NCI-H82 treated with DMSO at 0.1 percent for 48 hours (cell line): ENCODE data around the gene NOL7.

Experiments used
- DNase-seq: peaks from one replicate; lab custom pipeline; 2025; ENCODE audit not compliant: unreplicated experiment; lab: John Stamatoyannopoulos, UW

Gene NOL7

GRCh38 chr6:13614926-13615791 is at the start of gene NOL7:
TSS of gene NOL7 (plus strand) at chr6:13615335. CDS start at chr6:13615359, 24 bp downstream.
- peak; percentile 90 for DNase-seq

- DNase-seq: no peak
Measured at GRCh38 chr6:13565921-13566320, 49.2 kb upstream of the NOL7 start.

- DNase-seq: no peak
Measured at GRCh38 chr6:13566500-13566899, 48.6 kb upstream of the NOL7 start.

DNA sequence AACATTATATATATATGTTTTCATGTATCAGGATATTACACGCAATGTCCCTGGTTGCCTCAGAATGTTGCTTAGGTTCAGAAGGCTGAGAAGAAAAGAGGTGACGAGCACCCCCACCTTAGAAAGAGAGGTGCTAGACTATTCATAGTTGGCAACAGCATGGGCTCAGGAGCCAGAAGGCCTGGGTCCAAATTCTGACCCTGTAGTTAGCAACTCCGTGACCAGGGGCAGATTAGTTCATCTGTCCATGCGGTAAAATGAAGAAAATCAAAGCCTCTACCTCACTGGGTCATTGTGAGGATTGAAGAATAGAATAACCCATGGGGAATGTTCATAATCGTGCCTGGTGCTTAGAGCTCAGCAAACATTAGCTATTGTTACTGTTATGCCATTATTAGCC is 46.2 kb upstream of the NOL7 start:
- no peak for DNase-seq

GRCh38 chr6:13572240-13572639 is 42.9 kb upstream of the NOL7 start:
- no peak for DNase-seq

DNA sequence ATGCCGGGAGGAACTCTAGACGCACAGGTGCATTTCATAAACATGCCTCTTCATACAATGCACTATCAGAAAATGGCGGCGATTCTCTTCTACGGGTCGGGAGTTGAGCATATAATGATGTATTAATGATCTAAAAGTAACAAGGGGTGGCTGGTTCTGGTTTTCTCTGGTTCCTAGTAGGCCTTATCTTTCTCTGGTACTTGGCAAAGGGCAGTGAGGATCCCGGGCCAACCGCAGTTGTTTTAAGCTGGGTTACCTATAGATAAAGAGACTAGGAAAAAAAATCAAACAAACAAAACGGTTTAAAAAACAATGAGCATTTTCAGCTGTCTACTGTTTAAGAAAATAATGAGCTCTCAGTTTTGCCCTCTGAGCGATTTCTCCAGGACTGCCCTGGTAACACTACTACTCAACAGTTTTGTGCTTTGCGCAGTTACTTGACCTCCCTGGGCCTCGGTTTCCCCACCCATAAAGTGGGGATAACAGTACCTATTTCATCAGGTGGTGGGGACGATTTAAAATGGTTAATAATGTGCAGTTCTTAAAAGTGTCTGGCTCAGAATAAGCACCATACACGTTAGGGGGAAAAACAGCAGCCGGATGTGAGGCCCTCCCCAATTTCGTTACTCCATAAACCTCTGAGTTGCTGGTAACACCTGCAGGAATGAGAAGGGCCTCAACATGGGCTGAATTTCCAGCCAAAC is 42.0 kb upstream of the NOL7 start:
- no peak for DNase-seq

DNA sequence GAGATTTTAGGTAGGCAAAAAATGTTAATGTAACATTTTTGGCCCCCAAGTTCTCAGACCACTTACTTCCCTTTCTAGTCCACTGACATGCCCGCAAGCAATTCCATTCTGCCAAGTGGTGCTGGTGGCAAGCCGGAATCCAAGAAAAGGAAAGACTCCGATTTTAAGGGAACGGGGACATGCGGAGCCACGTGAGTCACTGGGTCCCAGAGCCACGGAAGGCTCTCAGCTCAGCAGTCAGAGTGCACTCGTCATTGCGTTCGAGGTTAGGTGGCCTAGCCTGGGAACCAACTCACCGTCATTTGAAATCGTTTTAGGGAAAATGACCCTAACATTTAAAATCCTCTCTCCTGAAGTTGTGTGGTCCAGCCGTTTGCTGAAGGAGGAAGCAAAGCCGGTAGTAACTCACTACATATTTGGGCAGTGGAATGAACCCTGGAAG is 41.4 kb upstream of the NOL7 start:
- no peak for DNase-seq

DNA sequence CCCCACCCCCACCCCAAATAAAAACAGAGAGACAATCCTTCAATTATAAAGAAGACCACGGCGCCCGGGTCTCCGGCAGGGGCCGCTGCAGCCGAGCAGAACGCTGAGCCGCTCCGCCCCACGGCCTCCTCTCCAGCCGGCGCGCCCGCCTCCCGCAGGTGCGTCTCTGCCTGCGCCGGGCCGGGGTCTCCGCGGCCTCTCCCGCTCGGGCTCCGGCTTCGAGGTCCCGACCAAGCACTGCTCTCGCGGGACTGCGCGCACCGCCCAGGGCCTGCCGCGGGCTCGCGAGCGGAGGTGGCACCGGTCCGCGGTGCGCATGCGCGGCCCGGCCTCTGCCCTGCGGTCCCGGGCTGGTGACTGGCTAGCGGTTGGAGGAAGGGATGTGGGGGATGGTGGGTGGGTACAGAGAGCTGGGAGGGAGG is 41.0 kb upstream of the NOL7 start:
- DNase-seq: peak; percentile 82

DNA sequence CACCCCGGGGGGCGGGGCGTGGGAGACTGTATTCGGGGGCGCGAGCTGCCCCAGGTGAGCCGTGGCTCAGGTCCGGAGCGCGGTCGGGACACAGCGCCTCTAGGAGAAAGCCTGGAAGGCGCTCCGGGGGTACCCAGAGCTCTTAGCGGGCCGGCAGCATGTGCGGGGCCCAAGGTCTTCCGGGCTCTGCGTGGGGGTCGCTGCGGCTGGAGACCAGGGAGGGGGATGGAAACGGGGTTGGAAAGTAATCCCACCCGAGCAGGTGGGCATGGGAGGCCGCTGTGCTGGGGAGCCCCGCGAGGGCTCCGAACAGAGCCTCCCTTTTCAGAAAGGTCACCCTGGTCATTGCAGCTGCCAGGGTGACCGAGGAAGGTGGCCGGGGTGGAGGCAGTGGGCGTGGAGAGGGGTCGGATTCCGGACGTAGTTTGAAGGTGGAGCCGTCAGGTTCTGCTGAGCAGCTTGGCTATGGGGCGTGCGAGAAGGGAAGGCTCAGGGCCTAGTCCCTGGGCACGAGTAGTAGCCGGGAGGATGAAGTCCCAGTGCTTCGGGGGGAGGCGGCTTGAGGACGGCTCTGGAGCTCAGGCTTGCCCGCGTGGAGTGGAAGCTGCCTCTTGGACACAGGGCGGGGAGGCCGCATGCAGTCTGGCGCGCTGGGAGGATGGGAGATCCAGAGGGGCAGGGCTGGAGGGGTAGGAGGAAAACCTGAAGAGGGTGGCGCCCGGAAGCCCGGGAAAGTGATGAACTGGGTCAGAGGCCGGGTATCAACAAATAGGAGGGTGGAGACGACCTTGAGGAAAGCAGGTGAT is 40.4 kb upstream of the NOL7 start, which contains the start of gene SIRT5:
Gene SIRT5 (plus strand): TSS at position 31 of the 806 bp plus-strand sequence. CDS start 9,510 bp downstream, outside the sequence.
- peak; percentile 76 for DNase-seq

GRCh38 chr6:13575377-13575775 is 39.8 kb upstream of the NOL7 start:
- no peak for DNase-seq

GRCh38 chr6:13576017-13576416 is 39.1 kb upstream of the NOL7 start:
- DNase-seq: no peak

- DNase-seq: no peak
Measured at GRCh38 chr6:13577926-13578325, 37.2 kb upstream of the NOL7 start.

DNA sequence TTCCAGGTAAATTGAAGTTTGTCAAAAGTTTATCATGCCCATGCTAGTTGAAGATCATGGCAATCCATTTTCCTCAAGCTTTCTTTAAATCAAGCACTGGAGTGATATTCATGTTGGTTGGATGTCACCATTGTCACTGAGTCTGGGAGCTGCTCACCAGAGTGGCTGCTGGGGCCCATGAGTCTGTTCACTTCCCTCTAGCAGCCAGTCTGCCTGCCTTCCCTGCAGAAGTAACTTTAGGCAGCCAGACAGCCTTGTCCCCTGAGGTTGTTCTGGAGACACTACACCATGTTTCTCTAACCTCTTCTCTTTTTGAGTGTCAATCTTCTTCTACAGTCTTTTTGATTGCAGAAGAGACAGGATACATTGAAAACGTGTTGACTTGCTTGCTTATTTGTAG is 35.2 kb upstream of the NOL7 start:
- no peak for DNase-seq

DNA sequence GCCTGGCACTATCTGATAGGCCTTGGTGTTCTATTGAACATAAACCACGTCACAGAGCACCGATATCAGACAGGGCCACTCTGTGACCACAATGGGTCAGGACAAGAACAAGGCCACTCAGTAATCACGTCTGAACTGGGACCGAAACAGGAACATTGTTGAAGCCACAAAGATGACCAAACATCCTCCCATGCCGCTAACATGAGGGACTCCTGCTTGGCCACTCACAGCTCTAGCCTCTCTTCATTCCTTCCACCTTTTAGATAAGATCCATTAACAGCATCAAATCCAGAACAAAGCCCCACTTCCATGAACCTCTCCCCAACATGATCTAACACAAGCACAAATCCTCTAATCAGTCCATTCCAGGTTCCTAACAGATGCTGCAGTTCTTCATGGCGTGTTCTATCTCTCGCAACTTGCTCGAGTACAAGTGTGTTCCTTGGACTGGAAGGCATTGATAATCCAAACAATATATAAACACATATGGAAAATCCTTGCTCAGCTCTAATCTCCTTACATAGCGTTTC is 33.4 kb upstream of the NOL7 start:
- no peak for DNase-seq

DNA sequence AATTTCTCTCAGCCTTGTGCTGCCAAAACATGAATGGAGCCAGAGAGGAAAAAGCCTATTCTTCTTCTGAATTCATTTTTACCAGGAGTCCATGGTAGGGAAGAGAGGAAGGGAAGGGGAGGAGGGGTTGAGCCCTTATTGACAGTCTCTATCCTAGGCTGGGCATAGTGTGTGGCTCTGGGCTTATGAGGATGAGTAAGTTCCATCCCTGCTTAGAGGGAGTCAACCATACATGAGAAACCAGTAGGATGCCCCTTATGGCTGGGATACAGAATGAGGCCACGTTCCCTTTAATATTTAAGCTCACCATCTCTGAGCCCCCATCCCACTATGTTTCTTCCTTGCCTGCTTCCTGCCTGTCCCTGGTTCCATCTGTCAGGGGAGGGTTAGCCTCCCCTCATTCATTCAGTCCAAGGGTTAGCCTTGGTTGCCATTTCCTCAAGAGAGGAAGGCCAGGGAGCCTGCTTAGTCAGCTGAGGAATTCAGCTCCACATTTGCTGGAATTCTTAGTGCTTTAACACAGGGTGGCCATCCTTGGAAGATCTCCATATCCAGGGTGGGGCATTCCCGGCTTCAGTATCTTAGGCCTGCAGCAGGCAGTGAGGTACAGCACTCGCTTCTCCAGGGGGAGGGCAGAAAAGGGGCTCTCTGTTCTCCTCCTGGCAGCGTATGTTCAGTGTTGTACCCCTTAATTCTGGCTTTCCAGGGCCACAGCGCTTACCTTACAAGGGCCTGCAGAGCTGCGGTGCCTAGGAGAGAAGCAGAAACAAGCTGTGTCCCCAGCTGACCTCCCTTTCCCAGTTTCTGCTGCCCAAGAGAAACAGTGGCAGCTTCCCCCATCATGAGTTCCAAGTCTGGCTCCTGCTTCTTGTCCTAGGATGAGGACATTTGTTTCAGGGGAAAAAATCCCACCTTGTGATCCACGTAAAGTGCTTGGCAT is 28.3 kb upstream of the NOL7 start:
- no peak for DNase-seq

DNA sequence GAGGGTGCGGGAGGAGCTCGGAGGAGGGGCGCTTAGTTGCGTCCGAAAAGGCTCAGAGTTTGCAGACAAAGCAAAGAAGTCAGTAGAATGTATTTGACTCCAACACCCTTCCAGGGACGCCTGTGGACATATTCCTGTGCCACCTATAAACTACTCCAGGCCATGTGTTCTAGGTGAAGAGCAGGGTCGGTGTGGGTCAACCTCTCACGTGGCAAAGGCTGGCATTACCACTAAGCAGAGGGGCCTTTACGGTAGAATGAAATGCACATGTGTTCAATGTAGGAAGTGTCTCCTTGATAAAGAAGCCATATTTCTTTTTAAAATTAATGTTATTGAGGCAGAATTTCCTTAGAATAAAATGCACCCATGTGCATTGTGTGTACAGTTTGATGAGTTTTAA is 25.3 kb upstream of the NOL7 start:
- no peak for DNase-seq

DNA sequence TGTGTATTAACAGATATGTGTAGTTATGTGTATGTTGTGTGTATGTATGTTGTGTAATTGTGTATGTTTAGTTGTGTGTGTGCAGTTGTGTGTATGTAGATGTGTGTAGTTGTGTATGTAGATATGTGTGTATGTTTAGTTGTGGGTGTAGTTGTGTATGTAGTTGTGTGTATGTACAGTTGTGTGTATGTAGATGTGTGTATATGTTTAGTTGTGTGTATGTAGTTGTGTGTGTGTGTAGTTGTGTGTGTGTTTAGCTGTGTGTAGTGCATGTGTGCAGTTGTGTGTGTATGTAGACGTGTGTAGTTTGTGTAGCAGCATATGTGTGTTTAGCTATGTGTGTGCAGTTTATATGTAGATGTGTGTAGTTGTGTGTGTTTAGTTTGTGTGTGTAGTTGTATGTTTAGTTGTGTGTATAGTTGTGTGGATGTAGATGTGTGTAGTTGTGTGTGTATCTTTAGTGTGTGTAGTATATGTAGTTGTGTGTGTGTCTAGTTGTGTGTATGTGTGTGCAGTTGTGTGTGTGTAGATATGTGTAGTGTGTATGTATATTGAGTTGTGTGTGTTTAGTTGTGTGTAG is 24.5 kb upstream of the NOL7 start:
- no peak for DNase-seq

DNA sequence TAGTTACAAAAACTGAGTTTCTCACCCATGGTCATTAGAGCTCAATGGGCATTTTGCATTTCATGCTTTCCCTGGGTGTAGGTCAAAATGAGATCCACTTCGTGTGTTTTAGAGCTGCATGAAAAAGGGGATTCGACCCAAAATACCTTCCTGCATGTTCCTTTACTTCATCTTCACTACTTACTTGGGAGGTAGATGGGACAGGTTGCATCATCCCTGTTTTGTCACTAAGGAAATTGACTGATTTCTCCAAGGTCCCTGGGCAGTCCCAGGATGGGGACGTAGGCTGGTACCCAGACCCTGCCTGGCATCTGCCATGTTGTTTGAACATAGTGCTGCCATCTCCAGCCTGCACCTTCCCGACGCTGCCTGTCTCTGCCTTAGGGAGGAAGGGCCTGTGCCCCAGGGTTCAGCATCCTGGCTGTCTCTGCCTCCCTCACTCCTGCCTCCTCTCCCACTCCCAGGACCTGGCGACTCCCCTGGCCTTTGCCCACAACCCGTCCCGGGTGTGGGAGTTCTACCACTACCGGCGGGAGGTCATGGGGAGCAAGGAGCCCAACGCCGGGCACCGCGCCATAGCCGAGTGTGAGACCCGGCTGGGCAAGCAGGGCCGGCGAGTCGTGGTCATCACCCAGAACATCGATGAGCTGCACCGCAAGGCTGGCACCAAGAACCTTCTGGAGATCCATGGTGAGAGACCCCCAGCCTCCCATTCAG is 23.8 kb upstream of the NOL7 start:
- DNase-seq: no peak

DNA sequence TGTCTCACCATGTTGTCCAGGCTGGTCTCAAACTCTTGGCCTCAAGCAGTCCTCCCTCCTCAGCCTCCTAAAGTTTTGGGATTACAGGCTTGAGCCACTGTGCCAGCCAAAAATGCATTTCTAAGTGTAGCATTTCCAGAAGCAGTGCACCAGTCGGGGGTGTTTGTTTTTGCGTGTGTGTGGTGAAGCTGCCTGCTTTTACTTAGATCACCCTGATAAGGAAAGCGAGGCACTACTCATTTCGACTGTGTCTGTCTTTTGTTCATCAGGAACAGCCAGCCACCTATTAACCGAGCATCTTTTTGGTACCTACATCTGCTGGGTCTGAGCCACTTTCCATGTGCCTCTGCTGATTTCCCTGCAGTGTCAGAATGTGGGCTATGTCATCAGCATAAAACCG is 22.0 kb upstream of the NOL7 start:
- no peak for DNase-seq
